ENCODE measurements around the gene MRPL12. TPM values are rescaled to one million over a fixed set of nuclear protein-coding genes. Genes with fewer than 3 reads are reported as not detected.

MRPL12 gene
- total and polyA plus RNA-seq, 9 of the 15 experiments (the other 6 are each of a cell fraction or from before 2014, with no cell fraction given) = 0.94 to 338 (median 100) TPM

- no TSS peak for BruUV-seq (replicated peaks)
- H3K9ac ChIP-seq (ENCODE audit: insufficient read depth in 1 of 2, low read depth in 2 of 2, low read length in 2 of 2) = no peak overlapping the region; a peak in 1 of 4 replicates
- H3K27me3 ChIP-seq (ENCODE audit: control insufficient read depth in 2 of 2, insufficient read depth in 2 of 2, low read length in 2 of 2) = no peaks in the 10 kb centered on the region
- no peak for FAIRE-seq
- no peak overlapping the region for H2AFZ ChIP-seq (ENCODE audit: low read depth, low read length)
- no peak for DNase-seq (ENCODE audit: extremely low read depth in 1 of 4, low spot score in 3 of 4)
- H3K4me3 ChIP-seq = no peak overlapping the region
- in situ Hi-C loops (cut with MboI) = no loop called here
- 0 out of 2 replicates have a peak, but pooled peaks cover 5% of the 10 kb centered on the region for H4K20me1 ChIP-seq (replicated peaks; ENCODE audit: control insufficient read depth, insufficient read depth, low read length)
- WGBS (ENCODE audit: insufficient coverage, low coverage, missing lambda C conversion rate) = 94% methylated on average over 16 of the region's 22 CpGs
- H3K9me3 ChIP-seq (replicated peaks; ENCODE audit: control insufficient read depth, insufficient read depth, low read depth, low read length) = no peaks in the 10 kb centered on the region
- H3K4me2 ChIP-seq (ENCODE audit: insufficient read depth, low read length) = no peak overlapping the region
- intact Hi-C loops (cut with micrococcal nuclease) = no loop called here
- H3K4me1 ChIP-seq (replicated peaks in 1 of 2; ENCODE audit: control insufficient read depth in 2 of 2, insufficient read depth in 2 of 2, low read length in 2 of 2) = peaks cover 0 to 47% of the 10 kb centered on the region in 2 experiments; a peak in 2 of 5 replicates
- H3K36me3 ChIP-seq (ENCODE audit: control insufficient read depth, insufficient read depth, low read length) = peaks cover 96% of the 10 kb centered on the region
- no peak for ATAC-seq
- POLR2A ChIA-PET = interaction anchor here (0.6 to 2.4 kb wide), 5 partner anchors 11 to 29 kb away, joined by 3 to 24 read pairs (median 3); partner anchors contain the start of genes ARL16 and HGS
- H3K27ac ChIP-seq (ENCODE audit: extremely low read depth, low read depth, low read length) = no peak overlapping the region
- peaks cover 7% of the 10 kb centered on the region for H3K79me2 ChIP-seq (ENCODE audit: control insufficient read depth, insufficient read depth, low read length)
- TF ChIP-seq MAX (CRISPR knock-in tag; IDR thresholded peaks at IDR 0.05) (no peak), ZBTB33 (CRISPR knock-in tag; IDR thresholded peaks at IDR 0.05) (peak; percentile 14; the same call in 1 of the 2 replicates), KLF6 (CRISPR knock-in tag; IDR thresholded peaks at IDR 0.05; ENCODE audit: borderline replicate concordance) (no peak), ZNF512 (tag; IDR thresholded peaks at IDR 0.05) (no peak), ZNF57 (CRISPR knock-in tag; IDR thresholded peaks at IDR 0.05) (no peak), ZKSCAN3 (CRISPR knock-in tag; IDR thresholded peaks at IDR 0.05) (no peak), POLR2AphosphoS2 (IDR thresholded peaks at IDR 0.05; ENCODE audit: low read length) (no peak), ATF2 (CRISPR knock-in tag; IDR thresholded peaks at IDR 0.05) (no peak), ID3 (CRISPR knock-in tag; IDR thresholded peaks at IDR 0.05) (no peak), ID3 (tag; IDR thresholded peaks at IDR 0.05) (no peak), RBFOX2 (IDR thresholded peaks at IDR 0.05; ENCODE audit: low read depth, low read length) (peak; percentile 61)
- no peaks in the 10 kb centered on the region for H3K9me1 ChIP-seq (ENCODE audit: control insufficient read depth, insufficient read depth, low read length)
- CTCF ChIA-PET (ENCODE audit: low intra/inter-chr PET ratio) = no interaction called here
Observed at GRCh38 chr17:81695801-81696200, 7.4 kb upstream of the MRPL12 start.
